Measurements from ENCODE around the gene NT5C1B.
"Not testable (repeated sequence)": the region's sequence is repeated elsewhere in the genome, so short reads cannot be mapped to it uniquely, and the experiment has no call there.

The NT5C1B gene

DNA sequence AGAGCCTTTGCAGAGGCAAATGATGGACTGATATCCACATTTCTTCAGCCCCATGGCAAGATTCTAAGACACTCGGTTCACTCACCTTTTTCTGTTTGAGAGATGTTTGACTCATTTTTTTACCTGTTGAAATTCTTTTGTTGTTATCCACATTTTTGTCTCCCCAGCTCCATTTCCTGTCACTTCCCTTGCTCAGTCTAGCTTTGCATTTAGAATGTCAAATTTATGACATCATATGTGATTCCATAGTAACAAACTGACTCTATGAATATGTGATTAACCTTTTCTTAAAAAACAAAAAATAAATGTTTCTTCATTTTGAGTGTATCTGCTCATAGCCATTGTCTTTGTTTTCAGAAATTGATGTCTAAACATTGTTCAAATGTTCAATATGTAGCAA is at the start of gene NT5C1B:
Gene NT5C1B (minus strand): TSS at position 216 of the 400 bp plus-strand sequence. CDS start 101 bp downstream, at position 115.
- no peak for DNase-seq (ENCODE audit: low read depth in 3 of 3)

- DNase-seq (ENCODE audit: low read depth in 3 of 3): no peak
These were observed 47.8 kb upstream of the NT5C1B start for GRCh38 chr2:18637196-18637595.

DNA sequence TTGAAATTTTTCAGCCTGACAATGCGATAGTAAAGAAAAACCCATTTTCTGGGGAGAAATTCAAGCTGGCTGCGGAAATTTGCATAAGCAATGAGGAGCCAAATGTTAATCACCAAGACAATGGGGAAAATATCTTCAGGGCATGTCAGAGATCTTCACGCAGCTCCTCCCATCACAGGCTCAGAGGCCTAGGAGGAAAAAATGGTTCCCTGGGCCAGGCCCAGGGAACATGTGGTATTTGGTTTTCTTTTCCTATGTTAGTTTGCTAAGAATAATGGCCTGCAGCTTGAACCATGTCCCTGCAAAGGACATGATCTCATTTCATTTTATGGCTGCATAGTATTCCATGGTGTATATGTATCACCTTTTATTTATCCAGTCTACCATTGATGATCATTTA is 43.3 kb upstream of the NT5C1B start:
- not testable (repeated sequence) for DNase-seq (ENCODE audit: low read depth in 3 of 3)

DNA sequence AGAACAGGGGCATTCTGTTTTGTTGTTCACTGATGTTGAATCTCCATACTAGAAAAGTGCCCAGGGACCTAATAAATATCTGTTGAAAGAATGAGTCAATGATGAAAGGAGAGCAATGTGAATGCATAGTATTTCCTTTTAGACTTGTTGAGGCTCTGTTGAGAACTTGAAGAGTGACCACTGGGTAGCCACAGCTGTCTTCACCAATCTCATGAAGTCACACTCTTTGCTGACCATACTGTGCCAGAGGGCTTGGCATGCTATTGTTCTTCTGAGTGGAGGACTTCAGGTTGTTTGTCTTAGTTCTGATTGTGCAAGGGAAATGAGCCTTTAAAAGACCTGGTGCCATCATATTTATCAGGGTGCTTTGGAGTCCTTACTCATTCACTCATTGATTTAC is 41.6 kb upstream of the NT5C1B start:
- DNase-seq (ENCODE audit: low read depth in 3 of 3): no peak

DNA sequence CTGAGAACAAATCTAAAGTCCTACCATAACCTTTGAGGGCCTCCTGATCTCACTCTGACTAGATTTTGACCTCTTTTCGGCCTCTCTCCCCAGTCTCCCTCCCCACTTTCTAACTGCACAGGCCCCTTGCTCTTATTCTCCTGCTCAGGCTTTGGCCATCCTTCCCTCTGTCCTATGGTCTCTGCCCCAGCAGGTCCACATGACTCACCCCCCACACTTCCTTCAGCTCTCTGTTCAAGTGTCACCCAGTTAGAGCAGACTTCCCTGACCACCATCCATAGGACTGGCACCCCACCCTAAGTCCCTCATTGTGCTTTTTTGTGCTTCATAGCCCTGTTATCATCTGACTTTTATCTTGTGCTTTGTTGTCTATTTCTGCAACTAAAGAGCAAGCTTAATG is 41.2 kb upstream of the NT5C1B start:
- no peak for DNase-seq (ENCODE audit: low read depth in 3 of 3)

DNA sequence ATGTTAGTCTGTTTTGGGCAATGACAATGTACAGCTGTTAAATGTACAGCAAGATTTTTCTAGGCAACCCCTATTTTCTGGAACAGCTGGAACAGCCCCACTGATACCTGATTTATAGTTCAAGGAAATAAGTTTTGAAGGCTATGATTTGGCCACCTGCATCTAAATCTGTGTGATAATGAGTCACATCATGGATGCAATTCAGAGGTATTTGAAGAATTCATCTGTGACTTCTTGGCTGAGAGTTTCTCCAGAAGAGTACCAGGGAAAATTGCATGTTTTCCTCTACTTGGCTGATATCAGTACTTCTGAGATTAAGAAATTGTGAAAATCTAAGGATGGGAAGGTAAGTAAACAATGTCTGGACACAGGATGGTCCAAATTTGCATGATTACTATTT is 40.7 kb upstream of the NT5C1B start:
- no peak for DNase-seq (ENCODE audit: low read depth in 3 of 3)

- no peak for DNase-seq (ENCODE audit: low read depth in 3 of 3)
These were observed 37.7 kb upstream of the NT5C1B start for GRCh38 chr2:18626958-18627650.

DNA sequence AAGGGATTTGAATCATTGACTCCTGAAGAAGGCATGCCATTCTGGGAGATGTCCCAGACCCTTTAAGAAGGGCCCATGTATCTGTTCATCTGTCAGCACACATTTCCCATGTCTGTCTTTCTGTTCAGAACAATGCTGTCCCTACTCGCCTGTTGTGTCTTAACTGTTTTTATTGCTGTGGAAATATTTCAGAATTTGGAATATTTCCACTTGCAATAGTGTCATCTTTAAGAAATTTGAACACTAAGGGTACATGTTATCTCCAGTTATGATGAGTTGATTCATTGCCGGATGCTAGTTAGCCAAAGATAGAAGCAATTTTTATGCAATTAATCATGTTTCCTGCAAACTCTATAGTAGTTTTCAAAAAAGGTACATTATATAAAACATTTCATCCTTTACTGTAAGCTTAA is 36.9 kb upstream of the NT5C1B start:
- DNase-seq (ENCODE audit: low read depth in 3 of 3): no peak

DNA sequence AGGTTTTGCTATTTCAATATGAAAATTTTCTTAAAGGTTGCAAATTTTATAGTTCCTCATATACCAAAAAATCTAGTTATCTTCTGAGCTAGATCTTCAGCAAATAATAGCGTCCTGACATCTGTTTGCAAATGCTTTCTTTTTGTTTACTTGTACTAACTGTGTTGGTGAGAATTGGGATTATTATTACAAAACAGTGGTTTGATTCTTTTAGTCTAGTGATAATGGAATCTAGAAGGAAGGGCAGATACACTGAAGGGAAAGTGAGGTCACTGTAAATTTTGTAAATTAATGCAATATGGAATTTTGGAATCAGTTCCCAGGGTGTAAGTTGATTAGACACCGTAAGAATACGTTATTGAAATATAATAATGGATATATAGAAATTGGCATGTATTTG is 36.2 kb upstream of the NT5C1B start:
- DNase-seq (ENCODE audit: low read depth in 3 of 3): no peak

DNA sequence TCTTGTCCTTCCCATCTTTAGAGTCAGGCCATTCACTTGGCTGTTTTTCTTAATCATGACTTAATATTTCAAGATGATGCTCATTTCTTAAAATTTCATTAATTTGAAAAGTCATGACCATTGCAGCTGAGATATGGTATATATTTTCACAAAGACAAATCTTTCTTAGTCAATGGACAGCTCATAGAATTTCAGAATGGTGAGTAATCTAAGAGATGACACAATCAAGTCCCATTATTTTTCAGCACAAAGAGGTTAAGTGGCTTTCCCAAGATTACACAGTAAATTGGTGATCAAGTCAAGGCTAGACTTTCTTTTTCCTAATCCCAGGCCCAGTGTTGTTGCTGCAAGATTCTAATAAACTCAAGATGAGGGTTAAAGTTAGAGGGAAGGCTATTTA is 34.4 kb upstream of the NT5C1B start:
- no peak for DNase-seq (ENCODE audit: low read depth in 3 of 3)

GRCh38 chr2:18620867-18621632 is 31.7 kb upstream of the NT5C1B start:
- DNase-seq (ENCODE audit: low read depth in 3 of 3): no peak

- DNase-seq (ENCODE audit: low read depth in 3 of 3): no peak
These were observed 29.7 kb upstream of the NT5C1B start for GRCh38 chr2:18619091-18619490.

DNA sequence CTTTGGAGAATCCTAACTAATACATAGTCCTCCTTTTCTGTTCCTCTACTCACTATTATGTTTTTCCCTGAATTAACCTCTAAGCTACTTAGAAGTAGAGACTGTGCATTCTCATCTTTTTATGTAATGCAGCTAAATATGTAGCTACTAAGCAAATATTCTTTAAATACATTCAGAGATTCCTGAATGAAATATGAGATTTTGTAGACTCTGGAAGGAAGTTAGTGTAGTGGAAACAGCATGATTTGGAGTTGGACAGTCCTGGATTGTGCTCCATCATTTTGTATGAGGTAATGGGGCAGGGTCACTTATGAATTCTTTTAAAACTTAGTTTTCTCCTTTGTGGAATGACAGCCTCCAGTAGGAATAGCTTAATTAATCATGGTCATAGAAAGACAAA is 24.7 kb upstream of the NT5C1B start:
- DNase-seq (ENCODE audit: low read depth in 3 of 3): no peak

DNA sequence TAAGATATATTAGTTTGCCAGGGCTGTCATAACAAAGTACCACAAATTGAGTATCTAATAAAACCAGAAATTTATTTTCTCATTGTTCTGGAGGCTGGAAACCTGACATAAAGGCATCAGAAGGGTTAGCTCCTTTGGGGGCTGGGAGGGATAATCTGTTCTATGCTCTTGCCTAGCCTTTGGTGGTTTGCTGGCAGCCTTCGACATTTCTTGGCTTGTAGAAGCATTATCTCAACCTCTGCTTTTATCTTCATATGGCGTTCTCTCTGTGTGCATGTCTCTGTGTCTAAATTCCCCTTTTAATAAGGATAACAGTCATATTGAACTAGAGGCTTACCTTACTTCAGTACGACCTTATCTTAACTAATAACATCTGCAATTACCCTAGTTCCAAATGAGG is 22.8 kb upstream of the NT5C1B start:
- no peak for DNase-seq (ENCODE audit: low read depth in 3 of 3)

DNA sequence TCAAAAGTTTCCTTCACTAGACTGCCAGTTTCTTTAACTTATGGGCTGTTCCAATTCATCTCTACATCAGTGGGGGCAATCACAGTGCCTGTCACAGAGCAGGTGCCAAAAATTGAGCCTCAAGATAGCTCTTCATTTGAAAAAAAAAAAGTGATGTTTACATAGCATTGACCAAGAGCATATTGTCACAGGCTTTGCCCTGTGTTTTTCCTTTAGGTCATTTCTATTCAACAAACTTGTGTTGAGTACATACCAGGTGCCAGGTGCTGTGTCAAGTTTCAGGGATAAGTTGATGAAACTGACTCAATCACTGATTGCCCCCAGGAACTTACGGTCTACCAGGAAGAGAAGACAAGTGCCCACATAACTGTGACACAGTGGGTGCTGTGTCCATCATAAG is 22.2 kb upstream of the NT5C1B start:
- DNase-seq (ENCODE audit: low read depth in 3 of 3): no peak

GRCh38 chr2:18611184-18611583 is 21.8 kb upstream of the NT5C1B start:
- DNase-seq (ENCODE audit: low read depth in 3 of 3): no peak

DNA sequence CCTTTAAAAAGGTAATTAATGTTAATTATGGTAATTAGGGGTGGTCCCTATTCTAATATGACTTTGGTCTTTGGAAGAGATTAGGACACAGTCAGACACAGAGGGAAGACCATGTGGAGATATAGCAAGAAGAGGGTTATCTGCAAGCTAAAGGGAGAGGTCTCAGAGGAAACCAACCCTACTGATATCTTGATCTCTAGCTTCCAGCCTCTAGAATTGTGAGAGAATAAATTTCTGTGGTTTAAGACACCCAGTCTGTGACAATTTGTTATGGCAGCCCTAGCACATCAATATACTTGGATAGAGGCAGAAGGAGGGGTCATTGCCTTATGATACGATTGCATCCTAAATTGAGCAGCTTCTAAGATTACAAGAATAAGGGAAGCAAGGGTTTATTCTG is 21.3 kb upstream of the NT5C1B start:
- DNase-seq (ENCODE audit: low read depth in 3 of 3): no peak

- no peak for DNase-seq (ENCODE audit: low read depth in 3 of 3)
These were observed 20.7 kb upstream of the NT5C1B start for GRCh38 chr2:18610090-18610489.

DNA sequence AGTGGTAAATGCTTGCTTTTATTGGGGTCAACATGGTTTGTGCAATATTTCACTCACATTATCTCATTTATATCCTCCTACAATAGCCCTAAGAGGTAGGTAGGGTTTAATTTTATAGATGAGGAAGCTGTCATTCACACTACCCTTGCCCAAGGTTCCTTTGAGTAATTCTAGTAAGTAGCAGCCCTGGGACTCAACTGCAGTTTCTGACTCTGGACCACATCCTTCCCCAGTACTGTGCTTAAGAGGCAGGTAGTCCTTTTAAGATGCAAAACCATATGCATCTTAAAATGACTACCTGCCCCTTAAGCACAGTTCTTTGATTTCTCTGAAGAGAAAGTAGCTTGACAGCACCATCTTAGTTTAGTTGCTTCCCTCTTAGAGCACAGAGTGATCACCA is 15.7 kb upstream of the NT5C1B start:
- DNase-seq (ENCODE audit: low read depth in 3 of 3): no peak

DNA sequence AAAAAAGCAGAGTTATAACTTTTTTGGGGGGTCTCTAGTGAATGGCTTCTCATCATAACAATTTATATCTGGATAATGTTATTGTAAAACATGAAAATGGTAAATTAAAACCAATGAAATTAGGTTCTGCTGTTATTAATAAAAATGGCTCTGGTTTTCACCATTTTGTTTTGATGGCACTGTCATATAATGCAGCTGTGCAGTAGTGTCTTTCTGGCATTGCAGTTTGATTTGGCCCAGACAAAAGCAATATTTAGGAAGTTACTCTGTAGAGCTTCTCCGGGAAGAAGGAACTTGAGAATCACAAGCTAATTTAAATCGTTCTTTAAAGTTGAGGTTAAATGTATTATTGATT is 15.1 kb upstream of the NT5C1B start:
- DNase-seq (ENCODE audit: low read depth in 3 of 3): no peak

GRCh38 chr2:18603854-18604530 is 14.6 kb upstream of the NT5C1B start:
- no peak for DNase-seq (ENCODE audit: low read depth in 3 of 3)

DNA sequence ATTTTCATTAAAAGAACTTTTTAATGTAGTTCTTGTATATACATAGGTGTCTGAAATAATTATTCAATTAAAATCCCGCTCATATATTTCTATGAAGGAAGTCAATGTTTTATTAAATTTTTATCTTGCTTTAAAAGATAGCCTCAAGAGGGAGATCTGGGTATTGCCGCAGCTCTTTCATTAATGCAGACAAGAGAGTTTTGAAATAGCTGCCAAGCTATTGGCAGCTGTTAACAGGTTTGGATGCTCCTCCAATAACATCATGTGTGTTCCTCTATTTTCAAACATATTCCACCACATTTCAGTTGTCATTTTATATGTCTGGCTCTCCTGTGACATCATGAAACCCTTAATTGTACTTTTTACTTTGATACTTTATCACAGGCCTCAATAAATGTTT is 12.9 kb upstream of the NT5C1B start:
- DNase-seq (ENCODE audit: low read depth in 3 of 3): no peak

- DNase-seq (ENCODE audit: low read depth in 3 of 3): no peak
These were observed 10.9 kb upstream of the NT5C1B start for GRCh38 chr2:18600255-18600613.
